Measurements from ENCODE around the gene UBL5. TPM values are rescaled to one million over a fixed set of nuclear protein-coding genes. Genes with fewer than 3 reads are reported as not detected.

UBL5 gene
- total RNA-seq, 1 donor from 2014 or later: 538 TPM

DNA sequence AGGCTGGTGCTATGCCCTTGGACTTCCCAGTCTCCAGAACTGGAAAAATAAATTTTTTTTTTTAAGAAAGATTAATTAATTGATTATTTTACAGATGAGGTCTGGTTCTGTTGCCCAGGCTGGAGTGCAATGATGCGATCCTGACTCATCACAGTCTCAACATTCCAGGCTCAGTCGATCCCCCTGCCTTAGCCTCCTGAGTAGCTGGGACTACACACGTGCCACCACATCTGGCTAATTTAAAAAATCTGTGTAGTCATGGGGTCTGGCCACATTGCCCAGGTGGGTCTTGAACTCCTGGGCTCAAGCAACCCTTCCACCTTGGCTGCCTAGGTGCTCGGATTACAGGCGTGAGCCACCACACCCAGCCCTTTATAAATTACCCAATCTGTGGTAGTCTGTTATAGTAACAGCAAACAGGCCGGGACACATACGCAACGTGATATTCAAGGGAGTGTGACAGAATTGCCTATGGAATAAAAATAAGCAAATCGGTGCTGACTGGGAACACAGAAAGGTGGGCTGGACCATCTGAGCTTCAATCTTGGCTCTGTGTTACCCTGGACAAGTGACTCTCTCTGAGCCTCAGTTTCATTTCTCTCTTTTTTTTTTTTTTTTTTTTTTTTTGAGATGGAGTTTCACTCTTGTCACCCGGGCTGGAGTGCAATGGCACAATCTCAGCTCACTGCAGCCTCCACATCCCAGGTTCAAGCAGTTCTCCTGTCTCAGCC lies 50.2 kb downstream of the UBL5 start:
- DNase-seq: no peak
- Histone ChIP-seq H3K4me1 (no peaks in the 10 kb centered on the region), H3K4me3 (no peak overlapping the region), H3K36me3 (no peaks in the 10 kb centered on the region), H3K27me3 (ENCODE audit: low read depth) (peaks cover 62% of the 10 kb centered on the region), H3K27ac (replicated peaks) (no peak overlapping the region), H3K9me3 (replicated peaks) (peaks cover 7% of the 10 kb centered on the region)
- intact Hi-C loops (cut with micrococcal nuclease): no loop called here
- TF ChIP-seq, protein P1, sequence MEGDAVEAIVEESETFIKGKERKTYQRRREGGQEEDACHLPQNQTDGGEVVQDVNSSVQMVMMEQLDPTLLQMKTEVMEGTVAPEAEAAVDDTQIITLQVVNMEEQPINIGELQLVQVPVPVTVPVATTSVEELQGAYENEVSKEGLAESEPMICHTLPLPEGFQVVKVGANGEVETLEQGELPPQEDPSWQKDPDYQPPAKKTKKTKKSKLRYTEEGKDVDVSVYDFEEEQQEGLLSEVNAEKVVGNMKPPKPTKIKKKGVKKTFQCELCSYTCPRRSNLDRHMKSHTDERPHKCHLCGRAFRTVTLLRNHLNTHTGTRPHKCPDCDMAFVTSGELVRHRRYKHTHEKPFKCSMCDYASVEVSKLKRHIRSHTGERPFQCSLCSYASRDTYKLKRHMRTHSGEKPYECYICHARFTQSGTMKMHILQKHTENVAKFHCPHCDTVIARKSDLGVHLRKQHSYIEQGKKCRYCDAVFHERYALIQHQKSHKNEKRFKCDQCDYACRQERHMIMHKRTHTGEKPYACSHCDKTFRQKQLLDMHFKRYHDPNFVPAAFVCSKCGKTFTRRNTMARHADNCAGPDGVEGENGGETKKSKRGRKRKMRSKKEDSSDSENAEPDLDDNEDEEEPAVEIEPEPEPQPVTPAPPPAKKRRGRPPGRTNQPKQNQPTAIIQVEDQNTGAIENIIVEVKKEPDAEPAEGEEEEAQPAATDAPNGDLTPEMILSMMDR (IDR thresholded peaks at IDR 0.05; ENCODE audit: borderline replicate concordance): no peak

DNA sequence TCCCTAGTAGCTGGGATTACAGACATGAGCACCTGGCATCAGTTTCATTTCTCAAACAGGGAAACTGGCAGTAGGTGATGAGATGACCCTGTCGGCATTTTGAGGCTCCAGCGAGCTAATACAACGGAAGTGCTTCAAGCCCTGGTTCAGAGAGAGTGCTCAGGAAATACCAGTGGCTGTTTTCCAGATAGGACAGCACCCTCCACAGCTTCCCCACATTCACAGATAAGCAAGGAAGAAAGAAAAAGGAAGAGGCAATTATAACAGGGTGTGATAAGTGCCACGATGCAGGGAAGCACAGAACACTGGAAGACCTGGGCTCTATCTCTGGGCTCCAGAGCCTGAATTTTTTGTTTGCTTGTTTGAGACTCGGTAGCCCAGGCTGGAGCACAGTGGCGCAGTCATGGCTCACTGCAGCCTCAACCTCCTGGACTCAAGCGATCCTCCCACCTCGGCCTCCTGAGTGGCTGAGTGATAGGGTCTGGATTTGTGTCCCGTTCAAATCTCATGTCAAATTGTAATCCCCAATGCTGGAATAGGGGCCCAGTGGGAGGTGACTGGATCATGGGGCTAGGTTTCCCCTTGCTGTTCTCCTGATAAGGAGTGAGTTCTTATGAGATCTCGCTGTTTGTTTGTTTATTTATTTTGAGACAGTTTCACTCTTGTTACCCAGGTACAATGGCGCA lies 50.9 kb downstream of the UBL5 start:
- no peaks in the 10 kb centered on the region for H3K36me3 ChIP-seq
- intact Hi-C loops (cut with micrococcal nuclease): no loop called here
- H3K4me1 ChIP-seq: no peaks in the 10 kb centered on the region
- peaks cover 7% of the 10 kb centered on the region for H3K9me3 ChIP-seq (replicated peaks)
- H3K4me3 ChIP-seq: no peak overlapping the region
- H3K27ac ChIP-seq (replicated peaks): no peak overlapping the region
- TF ChIP-seq, protein P1 (IDR thresholded peaks at IDR 0.05; ENCODE audit: borderline replicate concordance): no peak
- H3K27me3 ChIP-seq (ENCODE audit: low read depth): peaks cover 57% of the 10 kb centered on the region
- DNase-seq: no peak

Other genes starting within 250 kb of the UBL5 start
- 18.0 TPM for gene ZNF121, start 243.4 kb upstream of the UBL5 start, total RNA-seq
- gene ZNF561, start 206.7 kb upstream of the UBL5 start, total RNA-seq: 17.8 TPM
- 19.5 TPM for gene ZNF562, start 152.8 kb upstream of the UBL5 start, total RNA-seq
- 6.9 TPM for gene ZNF846, start 59.2 kb upstream of the UBL5 start, total RNA-seq
- 10.0 TPM for gene FBXL12, start 8.8 kb upstream of the UBL5 start, total RNA-seq
- gene PIN1, start 7.4 kb downstream of the UBL5 start, total RNA-seq: 98.4 TPM
- 1.7 TPM for gene OLFM2, start 108.6 kb downstream of the UBL5 start, total RNA-seq
- gene COL5A3, start 182.6 kb downstream of the UBL5 start, total RNA-seq: 8.7 TPM
- not detected for gene RDH8, start 185.6 kb downstream of the UBL5 start, total RNA-seq